Thyroid gland (tissue), 4 donors: ENCODE results near the gene CHST11.

Experiments used
- CTCF ChIP-seq, 6 experiments: fragments of 200-600 bp in 3 of 6; fragments of 450-650 bp in 3 of 6; sonication (generic) in 3 of 6; IDR thresholded peaks; one replicate each; pipeline ENCODE4 v1.5.1; 2016 to 2019; ENCODE audit warnings: antibody characterized with exemption in 6 of 6, mild to moderate bottlenecking in 2 of 6, inconsistent platforms in 1 of 6, moderate library complexity in 1 of 6
- POLR2A ChIP-seq, 2 donors: fragments of 450-650 bp; IDR thresholded peaks; one replicate each; pipeline ENCODE4 v1.6.1; 2017; ENCODE audit warnings: antibody characterized with exemption in 2 of 2, mild to moderate bottlenecking in 2 of 2, moderate library complexity in 1 of 2

GRCh38 chr12:104681012-104681690, 224.4 kb downstream of the CHST11 start:
- TF ChIP-seq CTCF (IDR thresholded peaks at IDR 0.05) = no peak
- TF ChIP-seq POLR2A (IDR thresholded peaks at IDR 0.05) = no peak
